ENCODE measurements around the gene FOSL2. TPM values are rescaled to one million over a fixed set of nuclear protein-coding genes. Genes with fewer than 3 reads are reported as not detected.

The FOSL2 gene
- total RNA-seq, 2 donors from 2014 or later = 1.4 to 3.8 TPM

DNA sequence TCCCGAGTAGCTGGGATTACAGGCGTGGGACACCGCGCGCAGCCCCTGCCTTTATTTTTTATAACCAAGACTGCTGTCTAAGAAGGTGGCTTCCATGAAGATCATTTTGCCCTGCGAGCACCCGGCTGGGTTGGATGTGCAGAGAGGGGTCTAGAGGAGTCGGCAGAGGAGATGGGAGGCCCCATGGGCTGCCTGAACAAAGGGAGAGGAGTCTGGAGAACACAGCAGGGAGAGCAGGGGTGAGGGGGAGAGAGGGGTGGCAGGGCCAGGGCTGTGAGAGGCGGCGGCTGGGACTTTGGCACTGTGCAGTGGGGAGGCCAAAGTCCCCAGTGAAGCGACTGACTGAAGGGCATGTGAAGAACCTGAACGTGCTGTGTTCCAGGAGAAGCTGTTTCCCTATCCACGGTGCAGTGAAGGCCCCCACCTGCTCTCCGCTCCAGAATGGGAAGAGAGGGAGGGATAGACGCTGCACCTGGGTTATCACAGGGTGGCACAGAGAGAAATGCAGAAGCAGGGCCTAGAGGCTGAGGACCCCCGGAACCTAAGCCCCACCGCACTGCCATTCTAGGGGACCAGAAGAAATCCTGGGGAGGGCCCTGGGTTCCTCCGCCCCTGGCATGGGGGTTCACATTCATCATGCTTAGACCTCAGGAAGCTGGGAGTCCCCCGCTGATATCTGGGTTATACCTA, 24.8 kb upstream of the FOSL2 start:
- H3K4me3 Mint-ChIP-seq = no peak overlapping the region
- DNase-seq = peak; percentile 26
- 87 to 88% methylated on average over 14 to 19 of the region's 19 CpGs for WGBS, 2 experiments (ENCODE audit: insufficient coverage in 1 of 2, insufficient read length in 1 of 2)
- no peak overlapping the region for H3K27ac Mint-ChIP-seq
- H3K27me3 Mint-ChIP-seq (ENCODE audit: insufficient read depth) = peaks cover 11% of the 10 kb centered on the region
- Histone ChIP-seq H3K27me3 (ENCODE audit: control insufficient read depth, insufficient read depth, low read length, poor library complexity, severe bottlenecking) (no peaks in the 10 kb centered on the region), H3K4me1 (ENCODE audit: control insufficient read depth, insufficient read depth, low read length) (no peaks in the 10 kb centered on the region), H3K27ac (ENCODE audit: low read depth, low read length) (no peak overlapping the region), H3K9ac (ENCODE audit: extremely low read depth, low read length, poor library complexity, severe bottlenecking) (no peak overlapping the region), H3K9me3 (ENCODE audit: control insufficient read depth, low read length) (no peaks in the 10 kb centered on the region), H3K4me3 (ENCODE audit: low read length) (no peak overlapping the region), H3K36me3 (ENCODE audit: control insufficient read depth, insufficient read depth, low read length) (no peaks in the 10 kb centered on the region)
- H3K36me3 Mint-ChIP-seq (ENCODE audit: low read depth) = no peaks in the 10 kb centered on the region
- H3K9me3 Mint-ChIP-seq = no peaks in the 10 kb centered on the region
- no peak for TF ChIP-seq CTCF (conservative IDR thresholded peaks at IDR 0.05)
- H3K4me1 Mint-ChIP-seq = peaks cover 20% of the 10 kb centered on the region

DNA sequence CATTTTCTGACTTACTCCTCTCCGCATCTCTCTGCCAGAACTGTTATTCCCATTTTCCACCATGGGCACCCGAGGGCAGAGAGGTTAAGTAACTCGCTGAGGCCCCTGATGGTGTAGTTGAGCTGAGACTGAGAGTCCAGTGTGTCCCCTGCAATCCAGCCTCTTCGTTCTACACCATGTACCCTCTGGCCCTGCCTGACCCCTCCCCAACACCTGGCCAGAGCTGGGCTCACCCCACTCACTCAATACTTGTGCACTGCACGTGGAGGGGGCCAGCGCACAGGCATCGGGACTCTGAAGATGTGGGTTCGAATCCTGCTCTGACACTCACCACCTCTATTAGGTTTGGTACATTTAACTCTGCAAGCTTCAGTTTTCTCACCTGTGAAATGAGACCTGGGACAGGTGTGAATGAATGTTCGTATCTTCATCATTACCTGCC, 24.3 kb upstream of the FOSL2 start:
- no peaks in the 10 kb centered on the region for H3K36me3 ChIP-seq (ENCODE audit: control insufficient read depth, insufficient read depth, low read length)
- no peak overlapping the region for H3K4me3 ChIP-seq (ENCODE audit: low read length)
- H3K9me3 Mint-ChIP-seq = no peaks in the 10 kb centered on the region
- peak; percentile 32 for DNase-seq
- no peak overlapping the region for H3K4me3 Mint-ChIP-seq
- no peaks in the 10 kb centered on the region for H3K36me3 Mint-ChIP-seq (ENCODE audit: low read depth)
- peaks cover 14% of the 10 kb centered on the region for H3K27me3 Mint-ChIP-seq (ENCODE audit: insufficient read depth)
- no peak overlapping the region for H3K27ac ChIP-seq (ENCODE audit: low read depth, low read length)
- no peaks in the 10 kb centered on the region for H3K9me3 ChIP-seq (ENCODE audit: control insufficient read depth, low read length)
- no peak overlapping the region for H3K9ac ChIP-seq (ENCODE audit: extremely low read depth, low read length, poor library complexity, severe bottlenecking)
- H3K27me3 ChIP-seq (ENCODE audit: control insufficient read depth, insufficient read depth, low read length, poor library complexity, severe bottlenecking) = no peaks in the 10 kb centered on the region
- no peaks in the 10 kb centered on the region for H3K4me1 ChIP-seq (ENCODE audit: control insufficient read depth, insufficient read depth, low read length)
- no peak for TF ChIP-seq CTCF (conservative IDR thresholded peaks at IDR 0.05)
- 90 to 91% methylated on average over 6 to 9 of the region's 9 CpGs for WGBS, 2 experiments (ENCODE audit: insufficient coverage in 1 of 2, insufficient read length in 1 of 2)
- peaks cover 15% of the 10 kb centered on the region for H3K4me1 Mint-ChIP-seq
- H3K27ac Mint-ChIP-seq = no peak overlapping the region

GRCh38 chr2:28369358-28369757, 23.3 kb upstream of the FOSL2 start:
- Mint-ChIP-seq H3K4me1 (peaks cover 11% of the 10 kb centered on the region), H3K36me3 (ENCODE audit: low read depth) (no peaks in the 10 kb centered on the region), H3K4me3 (no peak overlapping the region), H3K27me3 (ENCODE audit: insufficient read depth) (peaks cover 18% of the 10 kb centered on the region), H3K9me3 (no peaks in the 10 kb centered on the region), H3K27ac (no peak overlapping the region)
- TF ChIP-seq CTCF (conservative IDR thresholded peaks at IDR 0.05) = no peak
- no peak overlapping the region for H3K9ac ChIP-seq (ENCODE audit: extremely low read depth, low read length, poor library complexity, severe bottlenecking)
- no peaks in the 10 kb centered on the region for H3K9me3 ChIP-seq (ENCODE audit: control insufficient read depth, low read length)
- H3K36me3 ChIP-seq (ENCODE audit: control insufficient read depth, insufficient read depth, low read length) = no peaks in the 10 kb centered on the region
- 71 to 72% methylated on average over 5 of the region's 5 CpGs for WGBS, 2 experiments (ENCODE audit: insufficient coverage in 1 of 2, insufficient read length in 1 of 2)
- DNase-seq = no peak
- no peak overlapping the region for H3K27ac ChIP-seq (ENCODE audit: low read depth, low read length)
- H3K4me1 ChIP-seq (ENCODE audit: control insufficient read depth, insufficient read depth, low read length) = no peaks in the 10 kb centered on the region
- no peaks in the 10 kb centered on the region for H3K27me3 ChIP-seq (ENCODE audit: control insufficient read depth, insufficient read depth, low read length, poor library complexity, severe bottlenecking)
- H3K4me3 ChIP-seq (ENCODE audit: low read length) = no peak overlapping the region

Data from endodermal cell (in vitro differentiated cells).